GM18508 (cell line): ENCODE measurements around the gene NME9.
"Not testable (repeated sequence)": the region's sequence is repeated elsewhere in the genome, so short reads cannot be mapped to it uniquely, and the experiment has no call there.

Experiments
- ATAC-seq: cut with Tn5 transposase; IDR thresholded peaks from one replicate; pipeline ENCODE4 v1.9.1; 2021; ENCODE audit warnings: moderate number of reproducible peaks; ENCODE audit not compliant: insufficient read depth, unreplicated experiment

Gene NME9

GRCh38 chr3:138329127-138329983 lies at the start of gene NME9:
Gene NME9, minus strand, starts transcription at chr3:138329851. Its CDS starts 516 bp downstream, at chr3:138329335.
- no peak for ATAC-seq

GRCh38 chr3:138378990-138379389 lies 49.3 kb upstream of the NME9 start:
- no peak for ATAC-seq

DNA sequence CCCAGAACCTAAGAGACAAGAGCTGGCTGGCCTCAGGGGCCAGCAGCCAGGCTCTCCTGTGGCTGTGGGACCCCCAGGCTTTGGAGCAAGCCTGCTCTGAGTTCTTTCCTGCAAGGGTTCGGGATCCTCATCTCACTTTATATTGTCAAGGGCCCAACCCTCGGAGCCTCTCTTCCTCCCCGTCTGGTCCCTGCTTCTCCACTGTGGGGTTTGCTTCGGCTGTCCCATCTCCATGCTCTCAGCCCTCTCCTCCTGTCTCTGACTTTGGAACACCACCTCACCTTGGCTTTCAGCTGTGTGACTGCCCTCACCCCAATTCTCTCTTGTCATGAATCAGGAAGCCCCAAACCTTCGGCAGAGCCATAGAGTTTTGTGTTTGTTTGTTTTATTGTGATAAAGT lies 48.7 kb upstream of the NME9 start:
- ATAC-seq = no peak

DNA sequence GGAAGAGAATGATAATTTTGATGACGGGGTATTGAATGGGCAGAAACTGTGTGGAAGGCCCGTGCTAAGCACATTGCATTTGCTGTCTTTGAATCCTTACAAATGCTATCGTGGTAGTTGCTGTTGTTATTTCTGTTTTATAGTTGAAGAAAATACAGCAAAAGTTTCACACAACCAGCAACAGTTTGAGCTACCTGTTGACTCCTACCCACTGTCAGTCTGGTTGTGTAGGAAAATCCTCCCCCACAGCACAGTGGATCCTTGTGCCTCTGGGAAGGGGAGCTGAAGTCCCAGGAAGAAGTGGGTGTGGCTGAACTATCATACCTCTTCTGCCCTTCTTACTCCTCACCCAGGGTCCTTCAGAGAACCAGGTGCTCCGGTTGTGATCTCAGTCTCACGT lies 48.2 kb upstream of the NME9 start:
- ATAC-seq = no peak

DNA sequence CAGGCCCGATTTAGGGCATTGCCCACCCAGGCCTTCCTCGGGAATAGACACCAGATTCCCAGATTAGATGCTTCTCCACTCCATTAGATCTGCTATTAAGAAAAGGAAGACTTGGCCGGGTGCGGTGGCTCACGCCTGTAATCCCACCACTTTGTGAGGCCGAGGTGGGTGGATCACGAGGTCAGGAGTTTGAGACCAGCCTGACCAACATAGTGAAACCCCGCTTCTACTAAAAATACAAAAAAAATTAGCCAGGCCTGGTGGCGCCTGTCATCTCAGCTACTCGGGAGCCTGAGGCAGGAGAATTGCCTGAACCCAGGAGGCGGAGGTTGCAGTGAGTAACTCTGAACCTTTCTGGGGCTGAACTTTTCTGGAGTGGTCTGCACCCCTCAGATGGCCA lies 47.6 kb upstream of the NME9 start:
- ATAC-seq = not testable (repeated sequence)

GRCh38 chr3:138376663-138377062 lies 47.0 kb upstream of the NME9 start:
- ATAC-seq = no peak

DNA sequence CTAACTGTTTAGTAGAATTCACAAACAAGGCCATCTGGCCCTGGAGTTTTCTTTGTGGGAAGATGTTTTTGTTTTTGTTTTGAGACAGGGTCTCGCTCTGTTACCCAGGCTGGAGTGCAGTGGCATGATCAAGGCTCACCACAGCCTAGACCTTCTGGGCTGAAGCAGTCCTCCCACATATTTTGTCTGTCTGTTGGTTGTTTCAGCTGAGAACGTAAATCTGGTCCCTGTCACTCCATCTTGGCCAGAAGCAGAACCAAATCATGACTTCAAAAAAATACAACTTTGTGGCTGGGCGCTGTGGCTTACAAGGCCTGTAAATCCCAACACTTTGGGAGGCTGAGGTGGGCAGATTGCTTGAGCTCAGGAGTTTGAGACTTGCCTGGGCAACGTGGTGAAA lies 45.8 kb upstream of the NME9 start:
- no peak for ATAC-seq

DNA sequence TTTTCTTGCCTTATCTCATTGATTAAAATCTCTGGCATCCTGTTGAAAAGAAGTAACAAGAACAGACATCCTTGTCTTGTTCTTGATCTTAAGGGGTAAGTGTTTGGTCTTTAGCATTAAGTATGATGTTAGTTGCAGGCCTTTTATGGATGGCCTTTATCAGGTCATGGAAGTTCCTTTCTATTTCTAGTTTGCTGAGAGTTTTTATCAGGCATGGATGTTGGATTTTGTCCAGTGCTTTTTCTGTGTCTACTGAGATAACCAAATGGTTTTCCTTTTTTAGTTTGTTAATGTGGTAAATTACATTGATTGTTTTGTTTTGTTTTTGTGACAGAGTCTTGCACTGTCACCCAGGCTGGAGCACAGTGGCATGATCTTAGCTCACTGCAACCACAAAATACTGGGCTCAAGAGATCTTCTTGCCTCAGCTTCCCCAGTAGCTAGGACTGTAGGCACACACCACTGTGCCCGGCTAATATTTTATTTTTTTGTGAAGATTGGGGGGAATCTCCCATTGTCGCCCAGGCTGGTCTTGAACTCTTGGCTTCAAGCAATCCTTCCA lies 45.0 kb upstream of the NME9 start:
- no peak for ATAC-seq

GRCh38 chr3:138373736-138374094 lies 44.1 kb upstream of the NME9 start:
- no peak for ATAC-seq

DNA sequence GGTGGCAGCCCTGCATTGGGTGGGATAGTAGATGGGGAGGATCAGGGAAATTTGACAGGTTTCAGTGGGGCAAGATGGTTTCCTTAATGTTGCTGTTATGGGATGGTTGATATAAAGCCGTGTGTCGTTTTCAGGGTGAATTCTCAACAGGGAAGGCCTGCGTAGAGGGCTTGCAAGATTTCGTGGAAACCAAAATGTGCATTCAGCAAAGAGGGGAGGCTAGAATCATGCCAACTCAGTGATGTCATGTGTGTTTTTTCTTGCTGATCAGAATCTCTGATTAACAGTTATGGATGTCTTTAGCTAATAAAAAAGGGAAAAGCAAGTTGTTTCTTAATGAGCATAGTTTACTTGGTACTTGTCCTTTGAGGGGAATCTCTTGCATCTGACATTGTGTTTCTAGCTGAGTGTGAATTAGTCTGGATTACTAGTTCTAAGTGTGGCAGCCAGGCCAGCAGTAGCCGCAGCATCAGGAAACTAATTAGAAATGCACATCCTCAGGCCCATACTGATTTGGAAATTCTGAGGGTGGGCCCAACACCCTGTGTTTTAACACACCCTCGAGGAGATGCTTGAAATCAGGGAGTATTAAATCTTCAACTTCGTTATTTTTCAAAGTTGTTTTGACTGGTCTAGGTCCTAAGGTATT lies 43.6 kb upstream of the NME9 start:
- ATAC-seq = no peak

DNA sequence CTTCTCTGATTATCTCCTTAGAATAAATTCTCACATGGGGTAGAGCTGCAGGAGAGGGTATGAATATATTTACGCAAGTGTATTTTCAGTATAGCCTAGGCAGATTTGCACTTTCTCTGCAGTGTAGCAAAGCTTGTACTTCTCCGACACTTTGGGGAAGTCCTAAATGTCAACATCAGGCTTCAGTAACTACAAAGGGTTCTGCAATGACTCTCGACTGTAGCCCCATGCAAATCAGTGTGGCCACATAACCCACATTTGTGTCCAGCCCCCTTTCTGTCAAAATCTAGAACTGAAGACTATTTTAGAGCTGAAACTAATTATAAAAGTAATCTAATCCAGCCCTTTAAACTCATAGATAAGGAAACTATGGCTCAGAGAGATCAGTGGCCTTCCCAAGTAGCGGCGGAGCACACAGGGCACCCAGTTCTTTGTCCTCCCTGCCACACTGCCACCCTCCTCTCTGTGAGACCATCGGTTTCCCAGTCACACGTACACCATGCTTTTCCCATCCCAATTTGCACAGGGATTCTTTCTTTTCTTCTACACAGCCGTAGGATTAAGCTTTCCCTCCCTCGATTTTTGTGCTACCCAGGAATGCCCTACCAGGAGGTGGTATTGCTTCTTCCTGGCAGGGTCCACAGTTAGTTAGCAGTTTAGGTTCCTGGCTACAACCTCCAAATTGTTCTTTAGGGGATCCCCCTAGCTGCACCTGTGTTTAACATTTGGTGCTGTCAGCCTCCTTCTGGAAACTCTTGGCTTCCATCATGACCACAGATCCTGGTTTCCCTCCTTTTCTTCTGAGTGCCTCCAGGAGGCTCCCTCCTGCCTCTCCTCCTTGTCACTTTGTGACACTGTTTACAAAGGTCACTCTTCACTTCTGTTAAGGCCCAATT lies 41.7 kb upstream of the NME9 start:
- ATAC-seq = peak; percentile 100

DNA sequence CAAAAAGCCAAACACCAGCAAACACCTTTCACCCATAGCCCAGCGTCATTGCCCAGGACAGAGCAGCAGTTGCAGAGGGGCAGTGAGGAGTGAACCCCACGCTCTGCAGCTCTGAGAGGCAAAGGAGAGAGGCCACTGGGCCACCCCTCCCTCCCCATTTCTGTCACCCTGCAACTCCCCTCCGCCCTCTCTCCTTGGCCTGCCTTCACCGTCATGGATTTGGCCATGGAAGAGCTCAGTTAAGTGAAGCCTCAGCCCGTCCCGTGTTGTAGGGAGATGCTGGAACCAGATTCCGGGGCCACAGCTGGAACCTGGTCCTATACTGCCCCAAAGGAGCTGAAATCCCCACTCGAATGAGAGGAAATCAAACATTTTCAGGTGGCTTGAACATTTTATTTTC lies 40.7 kb upstream of the NME9 start:
- no peak for ATAC-seq

GRCh38 chr3:138369151-138369900 lies 39.7 kb upstream of the NME9 start:
- ATAC-seq = no peak

DNA sequence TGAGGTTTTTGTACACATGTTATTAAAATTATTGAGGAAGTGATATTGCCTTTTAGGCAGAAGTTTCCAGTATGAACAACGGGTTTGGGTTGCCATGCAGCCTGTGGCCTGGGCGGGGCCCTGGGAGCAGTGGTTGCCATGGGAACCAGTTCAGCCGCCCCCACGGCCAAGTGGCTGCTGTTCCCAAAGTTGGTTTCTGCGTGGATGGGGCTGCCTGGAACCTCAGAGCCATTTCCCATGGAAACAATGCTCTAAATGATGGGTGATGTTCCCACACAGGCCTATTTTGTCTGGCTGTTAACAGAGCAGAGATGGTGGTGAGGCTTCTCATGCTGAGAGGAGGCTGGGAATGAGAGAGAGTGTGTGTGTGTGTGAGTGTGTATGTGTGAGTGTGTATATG lies 38.3 kb upstream of the NME9 start:
- ATAC-seq = no peak

DNA sequence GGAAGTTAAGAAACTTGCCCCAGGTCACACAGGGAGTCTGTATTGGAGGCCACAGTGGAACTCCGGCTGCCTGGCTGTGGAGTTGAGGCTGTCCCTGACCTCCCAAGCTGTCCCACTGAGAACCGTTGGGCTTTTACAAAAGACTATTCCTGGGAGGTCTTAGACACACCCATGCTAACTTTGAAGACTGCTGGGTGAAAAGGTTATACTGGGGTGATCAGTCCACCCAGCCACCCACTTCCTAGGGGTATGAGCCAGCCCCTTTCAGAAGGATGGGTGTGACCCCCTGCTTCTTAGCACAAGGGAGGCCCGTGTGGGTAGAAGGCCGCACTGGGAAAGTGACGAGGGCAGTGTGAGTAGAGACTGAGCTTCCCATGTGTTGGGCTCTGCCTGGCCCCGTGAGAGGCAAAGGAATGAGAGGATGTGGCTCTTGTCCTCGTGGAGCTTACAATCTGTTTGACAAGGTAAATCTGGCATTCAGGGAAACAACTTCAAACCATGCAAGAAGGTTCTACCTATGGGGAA lies 37.7 kb upstream of the NME9 start:
- no peak for ATAC-seq

GRCh38 chr3:138366006-138366759 lies 36.5 kb upstream of the NME9 start:
- ATAC-seq = no peak

GRCh38 chr3:138365253-138365555 lies 35.6 kb upstream of the NME9 start:
- ATAC-seq = no peak

GRCh38 chr3:138364356-138365252 lies 35.0 kb upstream of the NME9 start:
- ATAC-seq = no peak
